Measurements from ENCODE around the gene NSL1.
A peak's percentile ranks its signal among the peaks of the same experiment; 100 is the strongest.
"Not testable (repeated sequence)": the region's sequence is repeated elsewhere in the genome, so short reads cannot be mapped to it uniquely, and the experiment has no call there.

Gene NSL1

GRCh38 chr1:212728606-212729005 is 63.0 kb downstream of the NSL1 start:
- H3K36me3 ChIP-seq (ENCODE audit: control insufficient read depth in 2 of 2, insufficient read depth in 2 of 2, low read length in 2 of 2) = peaks cover 0 to 2% of the 10 kb centered on the region in 2 donors
- H3K4me1 ChIP-seq (ENCODE audit: control insufficient read depth in 2 of 2, insufficient read depth in 2 of 2, low read length in 2 of 2) = peaks cover 0 to 3% of the 10 kb centered on the region in 2 donors
- no peaks in the 10 kb centered on the region for H3K27me3 ChIP-seq (ENCODE audit: control insufficient read depth in 2 of 2, insufficient read depth in 2 of 2, low read length in 2 of 2)
- H3K9me3 ChIP-seq (ENCODE audit: control insufficient read depth in 2 of 2, low read length in 2 of 2) = no peaks in the 10 kb centered on the region
- H3K27ac ChIP-seq (ENCODE audit: low read depth in 2 of 2, low read length in 2 of 2) = no peak overlapping the region
- H3K9ac ChIP-seq (ENCODE audit: low read depth in 1 of 2, low read length in 2 of 2) = no peak overlapping the region
- no peak overlapping the region for H3K4me3 ChIP-seq (ENCODE audit: low read length in 2 of 2)

GRCh38 chr1:212727386-212728181 is 64.0 kb downstream of the NSL1 start:
- Histone ChIP-seq H3K4me3 (ENCODE audit: low read length in 2 of 2) (no peak overlapping the region), H3K9me3 (ENCODE audit: control insufficient read depth in 2 of 2, low read length in 2 of 2) (no peaks in the 10 kb centered on the region), H3K9ac (ENCODE audit: low read depth in 1 of 2, low read length in 2 of 2) (no peak overlapping the region), H3K36me3 (ENCODE audit: control insufficient read depth in 2 of 2, insufficient read depth in 2 of 2, low read length in 2 of 2) (peaks cover 0 to 2% of the 10 kb centered on the region in 2 donors), H3K27ac (ENCODE audit: low read depth in 2 of 2, low read length in 2 of 2) (no peak overlapping the region), H3K4me1 (ENCODE audit: control insufficient read depth in 2 of 2, insufficient read depth in 2 of 2, low read length in 2 of 2) (peaks cover 0 to 3% of the 10 kb centered on the region in 2 donors), H3K27me3 (ENCODE audit: control insufficient read depth in 2 of 2, insufficient read depth in 2 of 2, low read length in 2 of 2) (no peaks in the 10 kb centered on the region)

GRCh38 chr1:212724679-212725078 is 66.9 kb downstream of the NSL1 start:
- not testable (repeated sequence) for H3K27me3 ChIP-seq (ENCODE audit: control insufficient read depth in 2 of 2, insufficient read depth in 2 of 2, low read length in 2 of 2); H3K27ac ChIP-seq (ENCODE audit: low read depth in 2 of 2, low read length in 2 of 2); H3K9ac ChIP-seq (ENCODE audit: low read depth in 1 of 2, low read length in 2 of 2); H3K4me3 ChIP-seq (ENCODE audit: low read length in 2 of 2); H3K9me3 ChIP-seq (ENCODE audit: control insufficient read depth in 2 of 2, low read length in 2 of 2); H3K4me1 ChIP-seq (ENCODE audit: control insufficient read depth in 2 of 2, insufficient read depth in 2 of 2, low read length in 2 of 2); H3K36me3 ChIP-seq (ENCODE audit: control insufficient read depth in 2 of 2, insufficient read depth in 2 of 2, low read length in 2 of 2)

- no peak overlapping the region for H3K4me3 ChIP-seq (ENCODE audit: low read length in 2 of 2)
- H3K27me3 ChIP-seq (ENCODE audit: control insufficient read depth in 2 of 2, insufficient read depth in 2 of 2, low read length in 2 of 2) = peaks cover 0 to 6% of the 10 kb centered on the region in 2 donors
- no peaks in the 10 kb centered on the region for H3K36me3 ChIP-seq (ENCODE audit: control insufficient read depth in 2 of 2, insufficient read depth in 2 of 2, low read length in 2 of 2)
- no peaks in the 10 kb centered on the region for H3K9me3 ChIP-seq (ENCODE audit: control insufficient read depth in 2 of 2, low read length in 2 of 2)
- no peak overlapping the region for H3K9ac ChIP-seq (ENCODE audit: low read depth in 1 of 2, low read length in 2 of 2)
- H3K27ac ChIP-seq (ENCODE audit: low read depth in 2 of 2, low read length in 2 of 2) = no peak overlapping the region
- peaks cover 3 to 4% of the 10 kb centered on the region in 2 donors for H3K4me1 ChIP-seq (ENCODE audit: control insufficient read depth in 2 of 2, insufficient read depth in 2 of 2, low read length in 2 of 2)
Observed at GRCh38 chr1:212722270-212722957, 69.2 kb downstream of the NSL1 start.

- Histone ChIP-seq H3K9me3 (ENCODE audit: control insufficient read depth in 2 of 2, low read length in 2 of 2) (no peaks in the 10 kb centered on the region), H3K4me1 (ENCODE audit: control insufficient read depth in 2 of 2, insufficient read depth in 2 of 2, low read length in 2 of 2) (peaks cover 3 to 4% of the 10 kb centered on the region in 2 donors), H3K4me3 (ENCODE audit: low read length in 2 of 2) (peak overlapping the region in 1 of 2 donors; percentile 16), H3K27ac (ENCODE audit: low read depth in 2 of 2, low read length in 2 of 2) (no peak overlapping the region), H3K9ac (ENCODE audit: low read depth in 1 of 2, low read length in 2 of 2) (no peak overlapping the region), H3K27me3 (ENCODE audit: control insufficient read depth in 2 of 2, insufficient read depth in 2 of 2, low read length in 2 of 2) (peaks cover 0 to 6% of the 10 kb centered on the region in 2 donors), H3K36me3 (ENCODE audit: control insufficient read depth in 2 of 2, insufficient read depth in 2 of 2, low read length in 2 of 2) (no peaks in the 10 kb centered on the region)
Observed at GRCh38 chr1:212721388-212722247, 70.0 kb downstream of the NSL1 start.

- H3K4me3 ChIP-seq (ENCODE audit: low read length in 2 of 2) = no peak overlapping the region
- no peak overlapping the region for H3K9ac ChIP-seq (ENCODE audit: low read depth in 1 of 2, low read length in 2 of 2)
- no peaks in the 10 kb centered on the region for H3K36me3 ChIP-seq (ENCODE audit: control insufficient read depth in 2 of 2, insufficient read depth in 2 of 2, low read length in 2 of 2)
- H3K4me1 ChIP-seq (ENCODE audit: control insufficient read depth in 2 of 2, insufficient read depth in 2 of 2, low read length in 2 of 2) = peaks cover 3 to 4% of the 10 kb centered on the region in 2 donors
- H3K9me3 ChIP-seq (ENCODE audit: control insufficient read depth in 2 of 2, low read length in 2 of 2) = no peaks in the 10 kb centered on the region
- H3K27ac ChIP-seq (ENCODE audit: low read depth in 2 of 2, low read length in 2 of 2) = no peak overlapping the region
- H3K27me3 ChIP-seq (ENCODE audit: control insufficient read depth in 2 of 2, insufficient read depth in 2 of 2, low read length in 2 of 2) = peaks cover 0 to 6% of the 10 kb centered on the region in 2 donors
Observed at GRCh38 chr1:212719633-212720032, 71.9 kb downstream of the NSL1 start.

GRCh38 chr1:212718499-212718898 is 73.1 kb downstream of the NSL1 start:
- H3K9me3 ChIP-seq (ENCODE audit: control insufficient read depth in 2 of 2, low read length in 2 of 2) = no peaks in the 10 kb centered on the region
- H3K4me3 ChIP-seq (ENCODE audit: low read length in 2 of 2) = no peak overlapping the region
- no peaks in the 10 kb centered on the region for H3K36me3 ChIP-seq (ENCODE audit: control insufficient read depth in 2 of 2, insufficient read depth in 2 of 2, low read length in 2 of 2)
- H3K9ac ChIP-seq (ENCODE audit: low read depth in 1 of 2, low read length in 2 of 2) = no peak overlapping the region
- no peak overlapping the region for H3K27ac ChIP-seq (ENCODE audit: low read depth in 2 of 2, low read length in 2 of 2)
- peaks cover 0 to 6% of the 10 kb centered on the region in 2 donors for H3K27me3 ChIP-seq (ENCODE audit: control insufficient read depth in 2 of 2, insufficient read depth in 2 of 2, low read length in 2 of 2)
- H3K4me1 ChIP-seq (ENCODE audit: control insufficient read depth in 2 of 2, insufficient read depth in 2 of 2, low read length in 2 of 2) = peaks cover 3 to 4% of the 10 kb centered on the region in 2 donors

GRCh38 chr1:212716161-212716560 is 75.4 kb downstream of the NSL1 start:
- H3K27ac ChIP-seq (ENCODE audit: low read depth in 2 of 2, low read length in 2 of 2) = no peak overlapping the region
- no peak overlapping the region for H3K4me3 ChIP-seq (ENCODE audit: low read length in 2 of 2)
- peaks cover 6 to 7% of the 10 kb centered on the region in 2 donors for H3K27me3 ChIP-seq (ENCODE audit: control insufficient read depth in 2 of 2, insufficient read depth in 2 of 2, low read length in 2 of 2)
- H3K9me3 ChIP-seq (ENCODE audit: control insufficient read depth in 2 of 2, low read length in 2 of 2) = no peaks in the 10 kb centered on the region
- peaks cover 0 to under 1% of the 10 kb centered on the region in 2 donors for H3K4me1 ChIP-seq (ENCODE audit: control insufficient read depth in 2 of 2, insufficient read depth in 2 of 2, low read length in 2 of 2)
- H3K9ac ChIP-seq (ENCODE audit: low read depth in 1 of 2, low read length in 2 of 2) = no peak overlapping the region
- H3K36me3 ChIP-seq (ENCODE audit: control insufficient read depth in 2 of 2, insufficient read depth in 2 of 2, low read length in 2 of 2) = no peaks in the 10 kb centered on the region

GRCh38 chr1:212713465-212714136 is 78.0 kb downstream of the NSL1 start:
- Histone ChIP-seq H3K9ac (ENCODE audit: low read depth in 1 of 2, low read length in 2 of 2) (no peak overlapping the region), H3K27ac (ENCODE audit: low read depth in 2 of 2, low read length in 2 of 2) (no peak overlapping the region), H3K4me3 (ENCODE audit: low read length in 2 of 2) (no peak overlapping the region), H3K4me1 (ENCODE audit: control insufficient read depth in 2 of 2, insufficient read depth in 2 of 2, low read length in 2 of 2) (no peaks in the 10 kb centered on the region), H3K27me3 (ENCODE audit: control insufficient read depth in 2 of 2, insufficient read depth in 2 of 2, low read length in 2 of 2) (peaks cover 7 to 11% of the 10 kb centered on the region in 2 donors), H3K9me3 (ENCODE audit: control insufficient read depth in 2 of 2, low read length in 2 of 2) (no peaks in the 10 kb centered on the region), H3K36me3 (ENCODE audit: control insufficient read depth in 2 of 2, insufficient read depth in 2 of 2, low read length in 2 of 2) (no peaks in the 10 kb centered on the region)

Data from mucosa of rectum (tissue), 2 donors.